GM12878 (cell line): ENCODE data around the gene RINT1. TPM values are rescaled to one million over a fixed set of nuclear protein-coding genes. Genes with fewer than 3 reads are reported as not detected.

Experiments used
- CHD2 ChIP-seq: IDR thresholded peaks from 2 replicates; pipeline ENCODE4 v1.6.1; 2011; ENCODE audit warnings: low read depth, low read length, improper control_type of control experiment, borderline replicate concordance
- GATAD2B ChIP-seq: fragments of 450-650 bp; conservative IDR thresholded peaks from 2 replicates; pipeline ENCODE4 v1.6.1; 2017; ENCODE audit warnings: low read depth, mild to moderate bottlenecking, moderate library complexity
- MXI1 ChIP-seq: fragments of 150-350 bp; IDR thresholded peaks from 2 replicates; pipeline ENCODE4 v1.6.1; 2011; ENCODE audit warnings: low read depth, mild to moderate bottlenecking, inconsistent platforms, low read length, improper control_type of control experiment
- polyA plus RNA-seq, 11 experiments: library from polyadenylated mRNA; depleted of rRNA in 4 of 11; unstranded in 6 of 11; stranded (reverse) in 5 of 11; fragments of >200 nt; fragmentation: Nextera tagmentation in 4 of 11; fragmentation: Illumina TruSeq in 1 of 11; extraction: Ambion mirVana in 4 of 11; extraction: Trizol in 1 of 11; gene quantifications; 1 replicate in 1 of 11; 2 replicates in 10 of 11; pipeline versions ENCODE4 v1.2.1 to v1.2.3, GENCODE V29; 2011 to 2016; ENCODE audit warnings: inconsistent platforms in 2 of 11, missing spikeins in 2 of 11, low read depth in 1 of 11
- total RNA-seq, 4 experiments: library from RNA; depleted of rRNA in 3 of 4; stranded (reverse); fragments of >200 nt in 3 of 4; fragmentation: Illumina TruSeq in 1 of 4; extraction: Trizol in 1 of 4; gene quantifications; 2 replicates each; pipeline versions ENCODE4 v1.2.1 to v1.2.3, GENCODE V29; 2013 to 2021
- TF ChIP-seq, protein P1 (sequence below): IDR thresholded peaks from 2 replicates; pipeline ENCODE4 v1.6.1; 2012; ENCODE audit warnings: improper control_type of control experiment, low read depth, low read length; ENCODE audit not compliant: insufficient replicate concordance

The RINT1 gene
- total and polyA plus RNA-seq, 10 of the 15 experiments (the other 5 are each of a cell fraction or from before 2014, with no cell fraction given): 6.7 to 32.3 (median 17.3) TPM

DNA sequence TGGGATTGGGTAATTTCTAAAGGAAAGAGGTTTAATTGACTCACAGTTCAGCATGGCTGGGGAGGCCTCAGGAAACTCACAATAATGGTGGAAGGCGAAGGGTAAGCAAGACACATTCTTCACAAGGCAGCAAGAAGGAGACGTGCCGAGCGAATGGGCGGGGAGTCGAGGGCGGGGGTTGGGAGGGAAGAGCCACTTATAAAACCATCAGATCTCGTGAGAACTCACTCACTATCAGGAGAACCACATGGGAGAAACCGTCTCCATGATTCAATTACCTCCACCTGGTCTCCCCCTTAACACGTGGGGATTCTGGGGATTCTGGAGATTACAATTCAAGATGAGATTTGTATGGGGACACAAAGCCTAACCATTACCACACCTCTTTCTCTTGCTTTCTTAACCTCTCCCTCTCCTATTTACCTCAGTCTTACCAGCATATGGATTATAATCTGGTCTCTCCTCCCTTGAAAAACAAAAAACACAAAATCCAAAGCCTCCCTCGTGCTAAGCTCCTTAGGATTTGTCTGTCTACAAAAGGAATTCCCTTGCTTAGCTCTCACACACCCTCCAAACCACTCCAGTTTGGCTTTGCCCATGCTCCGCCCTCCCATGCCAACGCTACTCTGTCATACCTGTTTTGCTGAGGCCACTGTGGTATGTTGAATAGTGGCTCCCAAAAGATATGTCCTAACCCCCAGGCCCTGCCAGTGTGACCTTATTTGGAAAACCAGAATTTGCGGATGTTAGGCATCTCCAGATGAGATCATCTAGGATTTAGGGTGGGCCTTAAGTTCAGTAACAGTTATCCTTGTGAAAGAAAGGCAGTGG is 68.9 kb downstream of the RINT1 start (continued):
- TF ChIP-seq, protein P1, sequence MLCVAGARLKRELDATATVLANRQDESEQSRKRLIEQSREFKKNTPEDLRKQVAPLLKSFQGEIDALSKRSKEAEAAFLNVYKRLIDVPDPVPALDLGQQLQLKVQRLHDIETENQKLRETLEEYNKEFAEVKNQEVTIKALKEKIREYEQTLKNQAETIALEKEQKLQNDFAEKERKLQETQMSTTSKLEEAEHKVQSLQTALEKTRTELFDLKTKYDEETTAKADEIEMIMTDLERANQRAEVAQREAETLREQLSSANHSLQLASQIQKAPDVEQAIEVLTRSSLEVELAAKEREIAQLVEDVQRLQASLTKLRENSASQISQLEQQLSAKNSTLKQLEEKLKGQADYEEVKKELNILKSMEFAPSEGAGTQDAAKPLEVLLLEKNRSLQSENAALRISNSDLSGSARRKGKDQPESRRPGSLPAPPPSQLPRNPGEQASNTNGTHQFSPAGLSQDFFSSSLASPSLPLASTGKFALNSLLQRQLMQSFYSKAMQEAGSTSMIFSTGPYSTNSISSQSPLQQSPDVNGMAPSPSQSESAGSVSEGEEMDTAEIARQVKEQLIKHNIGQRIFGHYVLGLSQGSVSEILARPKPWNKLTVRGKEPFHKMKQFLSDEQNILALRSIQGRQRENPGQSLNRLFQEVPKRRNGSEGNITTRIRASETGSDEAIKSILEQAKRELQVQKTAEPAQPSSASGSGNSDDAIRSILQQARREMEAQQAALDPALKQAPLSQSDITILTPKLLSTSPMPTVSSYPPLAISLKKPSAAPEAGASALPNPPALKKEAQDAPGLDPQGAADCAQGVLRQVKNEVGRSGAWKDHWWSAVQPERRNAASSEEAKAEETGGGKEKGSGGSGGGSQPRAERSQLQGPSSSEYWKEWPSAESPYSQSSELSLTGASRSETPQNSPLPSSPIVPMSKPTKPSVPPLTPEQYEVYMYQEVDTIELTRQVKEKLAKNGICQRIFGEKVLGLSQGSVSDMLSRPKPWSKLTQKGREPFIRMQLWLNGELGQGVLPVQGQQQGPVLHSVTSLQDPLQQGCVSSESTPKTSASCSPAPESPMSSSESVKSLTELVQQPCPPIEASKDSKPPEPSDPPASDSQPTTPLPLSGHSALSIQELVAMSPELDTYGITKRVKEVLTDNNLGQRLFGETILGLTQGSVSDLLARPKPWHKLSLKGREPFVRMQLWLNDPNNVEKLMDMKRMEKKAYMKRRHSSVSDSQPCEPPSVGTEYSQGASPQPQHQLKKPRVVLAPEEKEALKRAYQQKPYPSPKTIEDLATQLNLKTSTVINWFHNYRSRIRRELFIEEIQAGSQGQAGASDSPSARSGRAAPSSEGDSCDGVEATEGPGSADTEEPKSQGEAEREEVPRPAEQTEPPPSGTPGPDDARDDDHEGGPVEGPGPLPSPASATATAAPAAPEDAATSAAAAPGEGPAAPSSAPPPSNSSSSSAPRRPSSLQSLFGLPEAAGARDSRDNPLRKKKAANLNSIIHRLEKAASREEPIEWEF: no peak
- TF ChIP-seq GATAD2B: no peak
- TF ChIP-seq MXI1: no peak
- TF ChIP-seq CHD2: no peak
